K562 (cell line): Measurements from ENCODE around the gene ALS2CL. TPM values are rescaled to one million over a fixed set of nuclear protein-coding genes. Genes with fewer than 3 reads are reported as not detected.

Experiments used
- CTCFL ChIP-seq: IDR thresholded peaks from 2 replicates; pipeline ENCODE4 v1.6.1; 2011; ENCODE audit warnings: borderline replicate concordance, low read depth, mild to moderate bottlenecking, moderate library complexity, low read length; ENCODE audit not compliant: insufficient read depth, poor library complexity, severe bottlenecking
- DMBX1 ChIP-seq: fragments of 250-450 bp; sonication (Bioruptor Pico); IDR thresholded peaks from 2 replicates; pipeline ENCODE4 v1.8.0; 2022; ENCODE audit warnings: inconsistent platforms, mild to moderate bottlenecking, moderate library complexity, borderline replicate concordance
- ELF2 ChIP-seq: fragments of 250-450 bp; sonication (Bioruptor Pico); IDR thresholded peaks from 2 replicates; pipeline ENCODE4 v1.5.0; 2021; ENCODE audit warnings: mild to moderate bottlenecking
- HMBOX1 ChIP-seq: sonication (generic); IDR thresholded peaks from 2 replicates; pipeline ENCODE4 v1.6.1; 2016
- MEF2D ChIP-seq: conservative IDR thresholded peaks from 2 replicates; pipeline ENCODE4 v1.6.1; 2016; ENCODE audit warnings: low read depth, missing genetic modification characterization, missing compliant biosample characterization
- MYBL2 ChIP-seq, 2 experiments: fragments of 450-650 bp in 1 of 2; sonication (generic) in 1 of 2; formaldehyde crosslinking in 1 of 2; IDR thresholded peaks; 2 replicates each; pipeline versions ENCODE4 v1.6.1 to v1.8.1; 2017 to 2022; ENCODE audit warnings: borderline replicate concordance in 1 of 2, inconsistent platforms in 1 of 2, low read depth in 1 of 2, mild to moderate bottlenecking in 1 of 2, missing genetic modification reagents in 1 of 2, moderate library complexity in 1 of 2
- NFIC ChIP-seq: fragments of 450-650 bp; IDR thresholded peaks from 2 replicates; pipeline ENCODE4 v1.6.1; 2017; ENCODE audit warnings: mild to moderate bottlenecking, inconsistent platforms
- POLR2AphosphoS2 ChIP-seq: IDR thresholded peaks from 2 replicates; pipeline ENCODE4 v1.6.1; 2012; ENCODE audit warnings: low read length, improper control_type of control experiment
- SAFB2 ChIP-seq: fragments of 200-400 bp; formaldehyde crosslinking; IDR thresholded peaks from 2 replicates; pipeline ENCODE4 v1.6.1; 2018; ENCODE audit warnings: borderline replicate concordance, low read length, low read depth, moderate library complexity; ENCODE audit not compliant: severe bottlenecking
- SETDB1 ChIP-seq: IDR thresholded peaks from one replicate; pipeline ENCODE4 v1.6.1; 2012; ENCODE audit warnings: low read length, control low read depth, inconsistent platforms
- SMARCA4 ChIP-seq: fragments of 450-650 bp; IDR thresholded peaks from 2 replicates; pipeline ENCODE4 v1.6.1; 2016
- SP1 ChIP-seq: sonication (generic); formaldehyde crosslinking; IDR thresholded peaks from 2 replicates; pipeline ENCODE4 v1.8.1; 2022; ENCODE audit warnings: mild to moderate bottlenecking, missing genetic modification reagents
- ZFP36 ChIP-seq: fragments of 150-350 bp; IDR thresholded peaks from 2 replicates; pipeline ENCODE4 v1.6.1; 2018; ENCODE audit warnings: low read length, low read depth; ENCODE audit not compliant: partially characterized antibody
- polyA plus RNA-seq, 8 experiments: library from polyadenylated mRNA; depleted of rRNA in 4 of 8; stranded (reverse) in 5 of 8; unstranded in 3 of 8; fragments of >200 nt; fragmentation: Nextera tagmentation in 2 of 8; fragmentation: Illumina TruSeq in 1 of 8; extraction: Ambion mirVana in 2 of 8; extraction: Trizol in 1 of 8; gene quantifications; 2 replicates each; pipeline versions ENCODE4 v1.2.1 to v1.2.3, GENCODE V29; 2011 to 2014; ENCODE audit warnings: inconsistent platforms in 1 of 8, missing spikeins in 1 of 8
- total RNA-seq, 7 experiments: library from RNA; depleted of rRNA in 6 of 7; stranded (reverse); fragments of >200 nt in 6 of 7; fragmentation: Illumina TruSeq in 2 of 7; extraction: Trizol in 2 of 7; gene quantifications; 2 replicates each; pipeline versions ENCODE4 v1.2.1 to v1.2.3, GENCODE V29; 2011 to 2021; ENCODE audit warnings: low replicate concordance in 1 of 7
- TF ChIP-seq, protein P1 (sequence below): sonication (generic); formaldehyde crosslinking; IDR thresholded peaks from 2 replicates; pipeline ENCODE4 v1.8.0; 2023; ENCODE audit warnings: mild to moderate bottlenecking, missing genetic modification reagents
- TF ChIP-seq, protein P2 (sequence below), 3 experiments: IDR thresholded peaks in 2 of 3; conservative IDR thresholded peaks in 1 of 3; 2 replicates each; pipeline ENCODE4 v1.5.1; 2011 to 2012; ENCODE audit warnings: low read length in 3 of 3, mild to moderate bottlenecking in 3 of 3, control low read depth in 2 of 3, improper control_type of control experiment in 1 of 3, inconsistent platforms in 1 of 3, low read depth in 1 of 3, mixed read lengths in 1 of 3, moderate library complexity in 1 of 3; ENCODE audit not compliant: insufficient read depth in 2 of 3
- TF ChIP-seq, protein P3 (sequence below): fragments of 250-450 bp; sonication (Bioruptor Pico); IDR thresholded peaks from 2 replicates; pipeline ENCODE4 v1.5.0; 2021

ALS2CL gene
- total and polyA plus RNA-seq, 9 of the 15 experiments (the other 6 are each of a cell fraction or from before 2014, with no cell fraction given): 0.03 to 0.13 (median 0.05) TPM; not detected in 3

DNA sequence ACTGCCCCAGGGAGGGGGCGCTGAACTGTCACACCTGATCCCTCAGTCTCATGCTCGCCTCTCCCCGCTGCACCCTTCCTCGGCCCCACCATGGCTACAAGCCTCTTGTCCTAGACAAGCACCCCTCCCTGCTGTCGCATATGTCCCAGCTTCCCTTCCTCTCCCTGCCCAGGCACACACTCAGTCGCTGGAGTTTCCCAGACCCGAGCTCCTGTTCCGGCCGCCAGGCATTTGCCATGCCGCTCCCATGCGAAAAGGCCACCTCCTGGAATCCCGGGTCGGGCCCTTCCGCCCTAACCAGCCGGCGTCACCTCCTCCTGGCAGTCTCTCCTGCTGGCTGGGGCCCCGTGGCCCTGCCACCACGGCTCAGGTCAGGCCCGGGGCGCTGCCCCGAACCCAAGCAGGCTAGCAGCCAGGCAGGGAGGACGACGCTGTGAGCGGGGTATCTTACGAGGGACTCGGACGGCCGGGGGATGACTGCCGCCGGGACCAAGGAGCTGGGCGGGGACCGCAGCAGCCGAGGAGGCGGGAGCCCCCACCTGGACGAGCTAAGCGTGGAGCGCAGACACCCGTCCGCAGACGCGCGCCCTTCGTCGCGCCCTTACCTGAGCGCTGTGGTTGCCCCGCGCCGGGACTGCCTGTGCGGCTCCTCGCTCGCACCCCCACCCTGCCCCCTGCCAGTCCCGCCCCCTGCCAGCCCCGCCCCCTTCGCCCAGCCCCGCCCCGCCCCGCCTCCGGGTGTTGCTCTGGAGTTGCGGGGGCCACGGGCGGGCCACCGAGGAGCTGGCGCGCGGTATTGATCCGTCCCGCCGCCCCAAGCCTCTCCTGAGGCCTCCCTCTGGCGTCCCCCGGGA is at the start of gene ALS2CL (continued):
- TF ChIP-seq, protein P1, sequence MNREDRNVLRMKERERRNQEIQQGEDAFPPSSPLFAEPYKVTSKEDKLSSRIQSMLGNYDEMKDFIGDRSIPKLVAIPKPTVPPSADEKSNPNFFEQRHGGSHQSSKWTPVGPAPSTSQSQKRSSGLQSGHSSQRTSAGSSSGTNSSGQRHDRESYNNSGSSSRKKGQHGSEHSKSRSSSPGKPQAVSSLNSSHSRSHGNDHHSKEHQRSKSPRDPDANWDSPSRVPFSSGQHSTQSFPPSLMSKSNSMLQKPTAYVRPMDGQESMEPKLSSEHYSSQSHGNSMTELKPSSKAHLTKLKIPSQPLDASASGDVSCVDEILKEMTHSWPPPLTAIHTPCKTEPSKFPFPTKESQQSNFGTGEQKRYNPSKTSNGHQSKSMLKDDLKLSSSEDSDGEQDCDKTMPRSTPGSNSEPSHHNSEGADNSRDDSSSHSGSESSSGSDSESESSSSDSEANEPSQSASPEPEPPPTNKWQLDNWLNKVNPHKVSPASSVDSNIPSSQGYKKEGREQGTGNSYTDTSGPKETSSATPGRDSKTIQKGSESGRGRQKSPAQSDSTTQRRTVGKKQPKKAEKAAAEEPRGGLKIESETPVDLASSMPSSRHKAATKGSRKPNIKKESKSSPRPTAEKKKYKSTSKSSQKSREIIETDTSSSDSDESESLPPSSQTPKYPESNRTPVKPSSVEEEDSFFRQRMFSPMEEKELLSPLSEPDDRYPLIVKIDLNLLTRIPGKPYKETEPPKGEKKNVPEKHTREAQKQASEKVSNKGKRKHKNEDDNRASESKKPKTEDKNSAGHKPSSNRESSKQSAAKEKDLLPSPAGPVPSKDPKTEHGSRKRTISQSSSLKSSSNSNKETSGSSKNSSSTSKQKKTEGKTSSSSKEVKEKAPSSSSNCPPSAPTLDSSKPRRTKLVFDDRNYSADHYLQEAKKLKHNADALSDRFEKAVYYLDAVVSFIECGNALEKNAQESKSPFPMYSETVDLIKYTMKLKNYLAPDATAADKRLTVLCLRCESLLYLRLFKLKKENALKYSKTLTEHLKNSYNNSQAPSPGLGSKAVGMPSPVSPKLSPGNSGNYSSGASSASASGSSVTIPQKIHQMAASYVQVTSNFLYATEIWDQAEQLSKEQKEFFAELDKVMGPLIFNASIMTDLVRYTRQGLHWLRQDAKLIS (CRISPR knock-in tag): no peak
- no peak for TF ChIP-seq SAFB2
- peak; percentile 63 for TF ChIP-seq ZFP36
- TF ChIP-seq HMBOX1: no peak
- TF ChIP-seq CTCFL: peak; percentile 29
- TF ChIP-seq DMBX1 (CRISPR knock-in tag): no peak
- TF ChIP-seq SETDB1: no peak
- no peak for TF ChIP-seq NFIC
- TF ChIP-seq, protein P2, sequence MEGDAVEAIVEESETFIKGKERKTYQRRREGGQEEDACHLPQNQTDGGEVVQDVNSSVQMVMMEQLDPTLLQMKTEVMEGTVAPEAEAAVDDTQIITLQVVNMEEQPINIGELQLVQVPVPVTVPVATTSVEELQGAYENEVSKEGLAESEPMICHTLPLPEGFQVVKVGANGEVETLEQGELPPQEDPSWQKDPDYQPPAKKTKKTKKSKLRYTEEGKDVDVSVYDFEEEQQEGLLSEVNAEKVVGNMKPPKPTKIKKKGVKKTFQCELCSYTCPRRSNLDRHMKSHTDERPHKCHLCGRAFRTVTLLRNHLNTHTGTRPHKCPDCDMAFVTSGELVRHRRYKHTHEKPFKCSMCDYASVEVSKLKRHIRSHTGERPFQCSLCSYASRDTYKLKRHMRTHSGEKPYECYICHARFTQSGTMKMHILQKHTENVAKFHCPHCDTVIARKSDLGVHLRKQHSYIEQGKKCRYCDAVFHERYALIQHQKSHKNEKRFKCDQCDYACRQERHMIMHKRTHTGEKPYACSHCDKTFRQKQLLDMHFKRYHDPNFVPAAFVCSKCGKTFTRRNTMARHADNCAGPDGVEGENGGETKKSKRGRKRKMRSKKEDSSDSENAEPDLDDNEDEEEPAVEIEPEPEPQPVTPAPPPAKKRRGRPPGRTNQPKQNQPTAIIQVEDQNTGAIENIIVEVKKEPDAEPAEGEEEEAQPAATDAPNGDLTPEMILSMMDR (IDR thresholded peaks at IDR 0.05 in 2 of 3, conservative IDR thresholded peaks at IDR 0.05 in 1 of 3; ENCODE audit: insufficient read depth in 2 of 3, low read depth in 1 of 3, low read length in 3 of 3): 0 out of 6 replicates have a peak, but pooled peaks of 1 of the 3 experiments have one; percentile 15
- TF ChIP-seq ELF2 (CRISPR knock-in tag): 0 out of 2 replicates have a peak, but pooled peaks have one; percentile 12
- TF ChIP-seq MYBL2 (IDR thresholded peaks at IDR 0.05; ENCODE audit: low read depth): no peak
- TF ChIP-seq MYBL2 (CRISPR knock-in tag; IDR thresholded peaks at IDR 0.05; ENCODE audit: borderline replicate concordance): no peak
- TF ChIP-seq, protein P3, sequence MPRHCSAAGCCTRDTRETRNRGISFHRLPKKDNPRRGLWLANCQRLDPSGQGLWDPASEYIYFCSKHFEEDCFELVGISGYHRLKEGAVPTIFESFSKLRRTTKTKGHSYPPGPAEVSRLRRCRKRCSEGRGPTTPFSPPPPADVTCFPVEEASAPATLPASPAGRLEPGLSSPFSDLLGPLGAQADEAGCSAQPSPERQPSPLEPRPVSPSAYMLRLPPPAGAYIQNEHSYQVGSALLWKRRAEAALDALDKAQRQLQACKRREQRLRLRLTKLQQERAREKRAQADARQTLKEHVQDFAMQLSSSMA (CRISPR knock-in tag): no peak
- TF ChIP-seq MEF2D (tag): no peak
- peak; percentile 37; the same call in 1 of the 2 replicates for TF ChIP-seq SP1
- TF ChIP-seq SMARCA4: no peak
- TF ChIP-seq POLR2AphosphoS2: no peak
